Measurements from ENCODE around the gene ASCC3. TPM values are rescaled to one million over a fixed set of nuclear protein-coding genes. Genes with fewer than 3 reads are reported as not detected.

ASCC3 gene
- total and polyA plus RNA-seq, 2 experiments from 2014 or later: 34.0 to 77.6 TPM

GRCh38 chr6:100518588-100518987 lies 362.5 kb downstream of the ASCC3 start:
- H3K4me3 ChIP-seq: no peak overlapping the region
- 56% methylated on average over 1 of the region's 1 CpG for WGBS (ENCODE audit: low lambda C conversion rate, missing lambda C conversion rate)
- no peaks in the 10 kb centered on the region for H3K4me1 ChIP-seq (ENCODE audit: insufficient read depth)
- H3K9me2 ChIP-seq (replicated peaks; ENCODE audit: insufficient read depth): no peaks in the 10 kb centered on the region
- H2AFZ ChIP-seq: no peak overlapping the region
- no peak overlapping the region for H3K27ac ChIP-seq
- H4K20me1 ChIP-seq (ENCODE audit: insufficient read depth, poor library complexity, severe bottlenecking): no peaks in the 10 kb centered on the region
- no peaks in the 10 kb centered on the region for H3K79me2 ChIP-seq
- H3K4me2 ChIP-seq: no peak overlapping the region
- DNase-seq (ENCODE audit: low spot score): no peak
- no peaks in the 10 kb centered on the region for H3K27me3 ChIP-seq
- no peaks in the 10 kb centered on the region for H3K36me3 ChIP-seq (replicated peaks; ENCODE audit: insufficient read depth, low read depth)
- no peaks in the 10 kb centered on the region for H3K9me3 ChIP-seq (ENCODE audit: low read depth)
- TF ChIP-seq CTCF (IDR thresholded peaks at IDR 0.05; ENCODE audit: poor library complexity) (no peak), EZH2phosphoT487 (IDR thresholded peaks at IDR 0.05; ENCODE audit: low read depth, severe bottlenecking, unreplicated experiment) (no peak), EZH2 (IDR thresholded peaks at IDR 0.05; ENCODE audit: borderline replicate concordance) (no peak)

GRCh38 chr6:100517633-100518032 lies 363.5 kb downstream of the ASCC3 start:
- Histone ChIP-seq H3K9me2 (replicated peaks; ENCODE audit: insufficient read depth) (no peaks in the 10 kb centered on the region), H3K36me3 (replicated peaks; ENCODE audit: insufficient read depth, low read depth) (no peaks in the 10 kb centered on the region), H3K27ac (no peak overlapping the region), H3K4me2 (no peak overlapping the region), H3K4me1 (ENCODE audit: insufficient read depth) (no peaks in the 10 kb centered on the region), H3K79me2 (no peaks in the 10 kb centered on the region), H3K9me3 (ENCODE audit: low read depth) (no peaks in the 10 kb centered on the region), H3K27me3 (no peaks in the 10 kb centered on the region), H3K4me3 (no peak overlapping the region), H2AFZ (no peak overlapping the region), H4K20me1 (ENCODE audit: insufficient read depth, poor library complexity, severe bottlenecking) (no peaks in the 10 kb centered on the region)
- 100% methylated on average over 1 of the region's 1 CpG for WGBS (ENCODE audit: low lambda C conversion rate, missing lambda C conversion rate)
- no peak for DNase-seq (ENCODE audit: low spot score)
- no peak for TF ChIP-seq EZH2phosphoT487 (IDR thresholded peaks at IDR 0.05; ENCODE audit: low read depth, severe bottlenecking, unreplicated experiment)
- TF ChIP-seq EZH2 (IDR thresholded peaks at IDR 0.05; ENCODE audit: borderline replicate concordance): no peak
- no peak for TF ChIP-seq CTCF (IDR thresholded peaks at IDR 0.05; ENCODE audit: poor library complexity)

- H2AFZ ChIP-seq: no peak overlapping the region
- no peaks in the 10 kb centered on the region for H3K79me2 ChIP-seq
- no peaks in the 10 kb centered on the region for H3K9me3 ChIP-seq (ENCODE audit: low read depth)
- no peaks in the 10 kb centered on the region for H3K36me3 ChIP-seq (replicated peaks; ENCODE audit: insufficient read depth, low read depth)
- 96% methylated on average over 4 of the region's 4 CpGs for WGBS (ENCODE audit: low lambda C conversion rate, missing lambda C conversion rate)
- no peak overlapping the region for H3K4me2 ChIP-seq
- H3K4me1 ChIP-seq (ENCODE audit: insufficient read depth): no peaks in the 10 kb centered on the region
- H4K20me1 ChIP-seq (ENCODE audit: insufficient read depth, poor library complexity, severe bottlenecking): no peaks in the 10 kb centered on the region
- H3K27me3 ChIP-seq: no peaks in the 10 kb centered on the region
- no peak overlapping the region for H3K27ac ChIP-seq
- DNase-seq (ENCODE audit: low spot score): no peak
- H3K4me3 ChIP-seq: no peak overlapping the region
- no peak for TF ChIP-seq EZH2 (IDR thresholded peaks at IDR 0.05; ENCODE audit: borderline replicate concordance)
- TF ChIP-seq CTCF (IDR thresholded peaks at IDR 0.05; ENCODE audit: poor library complexity): no peak
- TF ChIP-seq EZH2phosphoT487 (IDR thresholded peaks at IDR 0.05; ENCODE audit: low read depth, severe bottlenecking, unreplicated experiment): no peak
- no peaks in the 10 kb centered on the region for H3K9me2 ChIP-seq (replicated peaks; ENCODE audit: insufficient read depth)
Measured at GRCh38 chr6:100517106-100517505, 364.0 kb downstream of the ASCC3 start.

- no peak overlapping the region for H3K4me2 ChIP-seq
- H3K9me3 ChIP-seq (ENCODE audit: low read depth): no peaks in the 10 kb centered on the region
- no peaks in the 10 kb centered on the region for H3K36me3 ChIP-seq (replicated peaks; ENCODE audit: insufficient read depth, low read depth)
- H3K4me3 ChIP-seq: no peak overlapping the region
- TF ChIP-seq EZH2 (IDR thresholded peaks at IDR 0.05; ENCODE audit: borderline replicate concordance) (no peak), CTCF (IDR thresholded peaks at IDR 0.05; ENCODE audit: poor library complexity) (no peak), EZH2phosphoT487 (IDR thresholded peaks at IDR 0.05; ENCODE audit: low read depth, severe bottlenecking, unreplicated experiment) (no peak)
- no peaks in the 10 kb centered on the region for H3K79me2 ChIP-seq
- no peaks in the 10 kb centered on the region for H4K20me1 ChIP-seq (ENCODE audit: insufficient read depth, poor library complexity, severe bottlenecking)
- no peak overlapping the region for H2AFZ ChIP-seq
- H3K27me3 ChIP-seq: no peaks in the 10 kb centered on the region
- DNase-seq (ENCODE audit: low spot score): no peak
- no peaks in the 10 kb centered on the region for H3K9me2 ChIP-seq (replicated peaks; ENCODE audit: insufficient read depth)
- no peaks in the 10 kb centered on the region for H3K4me1 ChIP-seq (ENCODE audit: insufficient read depth)
- H3K27ac ChIP-seq: no peak overlapping the region
- WGBS (ENCODE audit: low lambda C conversion rate, missing lambda C conversion rate): 93% methylated on average over 3 of the region's 3 CpGs
Measured at GRCh38 chr6:100514660-100515059, 366.5 kb downstream of the ASCC3 start.

Data from hepatocyte (in vitro differentiated cells).